Mucosa of descending colon (tissue), 3 donors: ENCODE measurements around the gene PLCE1. TPM values are rescaled to one million over a fixed set of nuclear protein-coding genes. Genes with fewer than 3 reads are reported as not detected.

Experiments used
- ATAC-seq: fragments of 200-7000 bp; cut with Tn5 transposase; one replicate; pipeline ENCODE4 v1.9.1; 2020; ENCODE audit warnings: mild to moderate bottlenecking, moderate library complexity
- DNase-seq, 3 donors: peaks; one replicate each; pipeline ENCODE4 v3.0.0-alpha.2; 2020
- H3K36me3 ChIP-seq: fragments of 200-600 bp; one replicate; pipeline ENCODE4 v1.8.0; 2021; ENCODE audit warnings: low read depth, mild to moderate bottlenecking
- H3K4me1 ChIP-seq: fragments of 200-600 bp; one replicate; pipeline ENCODE4 v1.8.0; 2021; ENCODE audit warnings: low read depth, mild to moderate bottlenecking
- H3K4me3 ChIP-seq: fragments of 200-600 bp; one replicate; pipeline ENCODE4 v1.8.0; 2021; ENCODE audit warnings: mild to moderate bottlenecking
- H3K9me3 ChIP-seq: fragments of 200-600 bp; one replicate; pipeline ENCODE4 v1.8.0; 2021; ENCODE audit warnings: mild to moderate bottlenecking
- intact Hi-C, 2 donors: fragments of 100-400 bp; cut with DNase I in 1 of 2; cut with micrococcal nuclease in 1 of 2; formaldehyde crosslinking; loops; one replicate each; pipeline versions ENCODE4 v1.11.0 to v1.11.1; 2022; cut with DNase I, micrococcal nuclease
- total RNA-seq, 3 donors: library from RNA; stranded (reverse); fragmentation: NEBNext Ultra II Directional in 2 of 3; extraction: Animal tissue kit (Norgen Biotek cat#: 25700) in 2 of 3; gene quantifications; one replicate each; pipeline versions ENCODE4 v1.2.1 to v1.2.4, GENCODE V29; 2021 to 2023
- TF ChIP-seq, protein P1 (sequence below): fragments of 200-600 bp; IDR thresholded peaks from one replicate; pipeline ENCODE4 v1.8.0; 2022; ENCODE audit warnings: antibody characterized with exemption, mild to moderate bottlenecking
- donor health status: DM: no; HTN: no; CAD: no; lungs with moderate emphysema.
- donor health status: DM: no; HTN: no; CAD: no.
- donor health status: DM: no; HTN: yes; CAD: no.

The PLCE1 gene
- total RNA-seq, 3 donors from 2014 or later, result 36.1 to 68.9 (median 39.3) TPM

DNA sequence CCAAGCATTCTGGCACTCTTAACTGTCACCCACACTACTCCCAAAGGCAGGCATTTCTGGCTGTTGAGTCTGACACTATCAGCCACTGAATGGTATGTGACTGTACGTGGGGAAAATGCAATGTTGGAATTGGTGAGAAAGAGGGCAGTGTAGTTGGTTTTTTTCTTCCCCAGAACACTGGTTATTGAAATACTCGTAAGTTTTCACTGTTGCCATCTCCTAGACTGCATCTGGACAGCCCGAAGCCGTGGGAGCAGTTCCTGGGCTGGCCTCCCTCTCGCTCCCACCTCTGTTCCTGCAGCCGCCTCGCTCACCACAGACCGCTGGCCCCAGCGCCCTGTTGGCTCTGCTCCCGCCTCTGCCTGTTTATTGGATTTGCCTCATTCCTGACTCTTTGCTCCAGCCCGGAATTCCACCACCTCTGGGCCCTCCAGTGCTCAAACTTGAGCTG is 5.7 kb downstream of the PLCE1 start:
- ATAC-seq (peak; percentile 56), DNase-seq (peak; percentile 59 to 65 (median 65))
- no peak overlapping the region for H3K4me3 ChIP-seq
- intact Hi-C loops, result no loop called here
- TF ChIP-seq, protein P1, sequence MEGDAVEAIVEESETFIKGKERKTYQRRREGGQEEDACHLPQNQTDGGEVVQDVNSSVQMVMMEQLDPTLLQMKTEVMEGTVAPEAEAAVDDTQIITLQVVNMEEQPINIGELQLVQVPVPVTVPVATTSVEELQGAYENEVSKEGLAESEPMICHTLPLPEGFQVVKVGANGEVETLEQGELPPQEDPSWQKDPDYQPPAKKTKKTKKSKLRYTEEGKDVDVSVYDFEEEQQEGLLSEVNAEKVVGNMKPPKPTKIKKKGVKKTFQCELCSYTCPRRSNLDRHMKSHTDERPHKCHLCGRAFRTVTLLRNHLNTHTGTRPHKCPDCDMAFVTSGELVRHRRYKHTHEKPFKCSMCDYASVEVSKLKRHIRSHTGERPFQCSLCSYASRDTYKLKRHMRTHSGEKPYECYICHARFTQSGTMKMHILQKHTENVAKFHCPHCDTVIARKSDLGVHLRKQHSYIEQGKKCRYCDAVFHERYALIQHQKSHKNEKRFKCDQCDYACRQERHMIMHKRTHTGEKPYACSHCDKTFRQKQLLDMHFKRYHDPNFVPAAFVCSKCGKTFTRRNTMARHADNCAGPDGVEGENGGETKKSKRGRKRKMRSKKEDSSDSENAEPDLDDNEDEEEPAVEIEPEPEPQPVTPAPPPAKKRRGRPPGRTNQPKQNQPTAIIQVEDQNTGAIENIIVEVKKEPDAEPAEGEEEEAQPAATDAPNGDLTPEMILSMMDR, result no peak
- H3K36me3 ChIP-seq, result no peaks in the 10 kb centered on the region
- peaks cover 22% of the 10 kb centered on the region for H3K4me1 ChIP-seq
- no peaks in the 10 kb centered on the region for H3K9me3 ChIP-seq

DNA sequence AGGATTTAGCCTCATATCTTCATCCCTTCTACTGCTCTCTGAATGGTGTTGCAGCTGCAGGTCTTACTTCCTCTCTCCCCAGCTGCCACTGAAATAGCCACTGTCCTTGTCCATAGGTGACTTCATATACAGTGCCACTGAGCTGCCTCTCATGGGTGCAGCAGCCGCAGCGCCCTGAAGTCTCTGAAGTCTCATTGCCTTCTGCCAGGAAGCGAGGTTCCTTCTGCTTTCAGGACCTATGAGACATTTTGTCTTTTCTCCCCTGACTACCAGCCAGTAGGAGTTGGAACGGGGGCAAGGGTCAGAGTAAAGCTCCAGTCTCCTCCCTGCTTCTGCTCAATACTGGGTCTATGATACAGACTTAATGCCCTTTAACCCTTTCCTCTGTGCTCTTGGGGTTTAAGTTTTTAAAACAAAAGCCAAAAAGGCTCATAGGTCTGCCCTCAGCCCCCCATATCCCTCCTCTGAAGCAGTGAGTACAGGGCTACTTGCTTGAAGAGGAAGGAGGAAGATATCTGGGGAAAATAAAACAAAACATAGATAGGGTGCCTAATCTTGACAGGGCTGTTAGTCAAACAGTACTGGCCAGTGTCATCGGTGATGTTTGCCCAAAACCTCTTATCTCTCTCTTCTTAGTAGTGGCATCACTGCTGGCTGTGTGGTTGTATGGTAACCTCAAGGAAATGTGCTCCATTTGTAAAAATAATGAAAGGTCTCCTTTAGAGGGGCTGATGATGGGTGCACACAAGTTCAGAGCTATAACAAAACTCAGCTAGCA is 7.1 kb downstream of the PLCE1 start:
- H3K4me1 ChIP-seq, result peaks cover 36% of the 10 kb centered on the region
- H3K4me3 ChIP-seq, result no peak overlapping the region
- no peaks in the 10 kb centered on the region for H3K9me3 ChIP-seq
- intact Hi-C loops, result no loop called here
- no peaks in the 10 kb centered on the region for H3K36me3 ChIP-seq
- TF ChIP-seq, protein P1, result no peak
- peak; percentile 72 for ATAC-seq
- peak; percentile 55 to 62 (median 57) for DNase-seq

DNA sequence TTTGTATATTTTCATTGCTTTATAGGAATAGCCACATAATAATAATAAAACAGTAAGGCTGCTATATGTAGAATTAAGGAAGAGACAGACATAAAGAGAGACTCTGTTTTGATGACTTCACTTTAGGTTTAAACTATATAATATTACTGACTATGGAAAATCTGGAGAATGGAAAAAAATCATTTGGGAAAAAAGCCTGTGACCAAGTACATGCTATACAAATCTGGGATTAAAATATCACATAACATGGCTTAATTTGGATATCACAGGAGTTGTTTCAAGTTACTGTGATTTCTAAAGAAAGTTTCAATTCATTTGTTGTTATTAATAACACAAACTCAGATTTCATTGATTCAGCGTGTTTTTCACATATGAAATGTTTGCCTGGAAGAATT is 7.7 kb downstream of the PLCE1 start:
- H3K4me1 ChIP-seq, result peaks cover 38% of the 10 kb centered on the region
- TF ChIP-seq, protein P1, result no peak
- DNase-seq (no peak), ATAC-seq (no peak)
- intact Hi-C loops, result no loop called here
- H3K36me3 ChIP-seq, result no peaks in the 10 kb centered on the region
- H3K4me3 ChIP-seq, result no peak overlapping the region
- no peaks in the 10 kb centered on the region for H3K9me3 ChIP-seq

DNA sequence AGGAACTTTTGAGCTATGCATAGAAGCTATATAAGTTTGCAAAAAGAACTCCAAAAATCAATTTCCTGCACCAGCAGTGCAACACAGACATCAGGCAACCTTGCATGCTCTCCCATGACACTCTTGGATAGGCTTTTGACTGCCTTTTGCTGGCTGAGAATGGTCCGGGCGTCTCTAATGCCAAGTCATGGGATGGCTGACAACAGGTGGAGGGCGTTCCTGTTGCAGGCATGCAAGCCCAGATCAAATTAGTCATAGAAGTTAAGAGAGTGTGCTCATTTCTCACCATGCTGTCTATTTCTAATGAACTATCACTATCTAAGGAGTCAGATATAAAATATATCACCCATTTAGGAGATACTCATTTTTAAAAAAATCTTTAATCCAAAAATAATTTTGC is 8.4 kb downstream of the PLCE1 start:
- no peaks in the 10 kb centered on the region for H3K36me3 ChIP-seq
- intact Hi-C loops, result no loop called here
- TF ChIP-seq, protein P1, result no peak
- ATAC-seq, result no peak
- peaks cover 43% of the 10 kb centered on the region for H3K4me1 ChIP-seq
- peak in 1 of 3 donors; percentile 24 for DNase-seq
- H3K4me3 ChIP-seq, result no peak overlapping the region
- H3K9me3 ChIP-seq, result no peaks in the 10 kb centered on the region

- Histone ChIP-seq H3K4me1 (peaks cover 43% of the 10 kb centered on the region), H3K36me3 (no peaks in the 10 kb centered on the region), H3K9me3 (no peaks in the 10 kb centered on the region), H3K4me3 (no peak overlapping the region)
- TF ChIP-seq, protein P1, result no peak
- intact Hi-C loops, result no loop called here
- ATAC-seq, result no peak
- DNase-seq, result no peak
Measured at GRCh38 chr10:94003488-94003887, 9.8 kb downstream of the PLCE1 start.
